ENCODE measurements around the gene PTPN22. TPM values are rescaled to one million over a fixed set of nuclear protein-coding genes. Genes with fewer than 3 reads are reported as not detected.

The PTPN22 gene
- not detected in 2 replicates for total RNA-seq

DNA sequence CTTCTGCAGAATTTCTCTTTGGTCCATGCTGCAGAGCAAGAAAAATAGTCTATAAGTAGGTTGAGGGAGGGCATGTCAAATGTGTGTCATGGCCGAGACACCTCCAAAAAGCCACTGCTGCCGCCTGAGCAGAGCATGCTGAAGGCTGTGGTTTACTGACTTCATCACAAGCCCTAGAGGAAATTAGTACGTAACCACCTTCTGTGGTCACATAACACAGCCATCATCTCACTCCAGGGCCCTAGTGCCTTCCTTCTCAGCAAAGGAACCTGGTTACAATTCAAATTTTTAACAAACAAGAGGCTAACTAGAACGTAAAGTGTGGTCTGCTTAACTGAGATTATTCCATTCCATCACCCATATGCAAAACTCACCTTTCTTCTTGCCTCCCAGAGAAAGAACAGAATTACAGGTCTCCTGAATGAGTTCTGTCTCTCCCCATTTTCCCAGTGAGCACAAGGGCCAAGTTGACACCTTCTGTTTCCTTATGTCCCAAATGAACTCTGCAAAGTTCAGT, at the start of gene PTPN22:
TSS of gene PTPN22 (minus strand) at position 116 of the 517 bp plus-strand sequence.
- peak; percentile 10 for DNase-seq

DNA sequence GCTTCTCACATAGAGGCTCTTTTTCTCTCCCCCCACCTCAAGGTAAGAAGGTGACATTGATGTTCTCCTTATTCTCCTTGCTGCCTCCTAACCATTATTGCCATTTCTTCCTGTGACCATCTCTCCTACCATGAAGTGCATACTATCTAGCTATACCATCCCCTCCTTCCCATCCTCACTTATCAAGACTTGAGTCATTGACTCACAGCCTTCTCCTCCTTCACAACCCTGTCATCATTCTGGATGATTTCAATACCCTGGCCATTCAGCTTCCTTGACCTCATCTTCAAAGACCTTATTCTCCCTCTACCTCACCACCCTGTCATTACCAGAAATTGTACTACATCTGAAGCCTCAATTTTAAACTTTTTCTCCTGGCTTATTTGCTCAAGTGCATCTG, 46.7 kb upstream of the PTPN22 start:
- DNase-seq: no peak

DNA sequence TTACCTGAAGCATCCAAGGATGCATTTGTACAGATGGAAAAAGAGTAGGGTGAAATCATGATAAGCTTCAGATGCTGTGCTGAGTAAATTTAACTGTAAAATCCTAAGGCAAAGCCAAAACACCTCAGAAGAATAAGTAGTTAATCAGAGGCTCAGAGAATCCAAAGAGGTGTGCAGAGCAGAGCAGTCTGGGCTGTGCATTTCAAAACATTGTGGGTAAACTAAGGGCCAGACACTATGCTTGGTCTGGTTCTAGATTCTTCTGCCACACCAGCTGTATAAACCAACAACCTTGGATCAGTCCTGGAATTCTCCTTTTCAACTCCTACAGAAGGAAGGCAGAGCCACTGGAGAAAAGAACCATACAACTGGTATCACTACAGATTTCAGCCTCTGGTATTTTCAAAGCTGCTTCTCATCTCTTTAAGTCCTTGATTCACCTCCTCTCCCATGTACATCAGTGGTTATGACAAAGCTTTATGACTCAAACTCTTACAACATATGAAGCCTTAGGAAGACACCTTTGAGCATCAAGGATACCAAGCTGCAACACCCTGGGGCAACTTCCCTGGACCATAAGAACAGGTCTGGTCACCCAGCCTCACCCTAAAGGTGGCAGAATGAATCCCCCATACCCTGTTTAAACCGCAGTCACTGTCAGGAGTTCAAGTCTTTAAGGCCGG, 46.0 kb upstream of the PTPN22 start:
- no peak for DNase-seq

DNA sequence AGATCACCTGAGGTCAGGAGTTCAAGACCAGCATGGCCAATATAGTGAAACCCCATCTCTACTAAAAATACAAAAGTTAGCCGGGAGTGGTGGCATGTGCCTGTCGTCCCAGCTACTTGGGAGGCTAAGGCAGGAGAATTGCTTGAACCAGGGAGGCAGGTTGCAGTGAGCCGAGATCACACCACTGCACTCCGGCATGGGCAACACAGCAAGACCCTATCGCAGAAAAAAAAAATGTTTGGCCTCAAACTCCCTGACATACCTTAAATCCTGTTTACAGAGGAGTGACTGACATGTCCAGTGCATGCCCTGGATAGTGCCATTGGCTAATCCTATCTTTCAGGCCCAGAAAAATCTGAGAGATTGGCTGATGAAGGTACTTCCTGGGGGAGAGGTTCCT, 45.5 kb upstream of the PTPN22 start:
- no peak for DNase-seq

DNA sequence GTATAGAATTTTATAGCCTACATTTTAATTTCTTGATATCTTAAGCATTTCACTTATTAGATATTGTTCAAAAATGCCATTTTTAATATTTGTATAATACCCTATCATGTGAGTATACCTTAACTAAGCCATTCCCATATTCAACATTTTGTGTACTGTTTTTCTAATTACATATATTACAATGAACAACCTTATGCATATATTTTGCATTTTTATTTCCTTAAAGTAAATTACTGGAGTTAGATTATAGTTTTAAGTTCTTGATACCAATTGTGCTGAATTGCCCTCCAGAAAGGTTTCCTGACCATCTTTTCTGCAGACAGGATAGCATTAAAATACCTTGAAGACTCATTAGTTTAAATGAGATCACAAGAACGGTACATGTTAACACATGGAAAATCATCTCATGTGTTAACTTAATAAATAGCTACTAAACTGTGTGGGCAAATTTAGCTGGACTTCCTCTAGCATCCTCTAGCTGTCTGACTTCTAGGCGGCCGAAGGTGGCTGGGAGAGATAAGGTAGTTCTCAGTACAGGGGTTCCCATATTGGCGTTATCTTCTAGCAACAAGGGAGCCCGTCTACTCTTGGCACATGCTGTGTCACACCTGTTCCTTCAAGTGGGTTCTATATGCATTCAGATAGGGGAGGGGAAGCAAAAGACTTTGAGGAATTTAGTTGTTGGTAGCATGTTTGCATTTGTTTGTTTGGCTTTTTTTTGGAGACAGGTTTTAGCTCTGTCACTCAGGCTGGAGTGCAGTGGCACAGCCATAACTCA, 42.6 kb upstream of the PTPN22 start:
- no peak for DNase-seq

DNA sequence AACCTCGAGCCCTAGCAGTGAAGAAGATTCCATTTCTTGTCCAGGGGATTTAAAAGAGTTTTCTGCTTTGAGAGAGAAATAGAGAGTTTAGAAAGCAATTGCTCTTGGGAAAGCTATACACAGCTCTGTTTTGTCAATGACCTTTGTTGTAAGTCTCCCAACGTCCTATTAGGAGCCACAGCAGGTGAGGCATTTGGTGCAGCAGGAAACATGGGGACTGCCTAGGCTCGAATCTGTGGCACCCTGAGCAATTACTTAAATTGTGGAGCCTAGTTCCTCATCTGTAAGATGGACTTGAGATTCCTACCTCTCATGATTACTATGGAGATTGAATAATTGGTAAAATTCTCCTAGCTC, 41.8 kb upstream of the PTPN22 start:
- no peak for DNase-seq

DNA sequence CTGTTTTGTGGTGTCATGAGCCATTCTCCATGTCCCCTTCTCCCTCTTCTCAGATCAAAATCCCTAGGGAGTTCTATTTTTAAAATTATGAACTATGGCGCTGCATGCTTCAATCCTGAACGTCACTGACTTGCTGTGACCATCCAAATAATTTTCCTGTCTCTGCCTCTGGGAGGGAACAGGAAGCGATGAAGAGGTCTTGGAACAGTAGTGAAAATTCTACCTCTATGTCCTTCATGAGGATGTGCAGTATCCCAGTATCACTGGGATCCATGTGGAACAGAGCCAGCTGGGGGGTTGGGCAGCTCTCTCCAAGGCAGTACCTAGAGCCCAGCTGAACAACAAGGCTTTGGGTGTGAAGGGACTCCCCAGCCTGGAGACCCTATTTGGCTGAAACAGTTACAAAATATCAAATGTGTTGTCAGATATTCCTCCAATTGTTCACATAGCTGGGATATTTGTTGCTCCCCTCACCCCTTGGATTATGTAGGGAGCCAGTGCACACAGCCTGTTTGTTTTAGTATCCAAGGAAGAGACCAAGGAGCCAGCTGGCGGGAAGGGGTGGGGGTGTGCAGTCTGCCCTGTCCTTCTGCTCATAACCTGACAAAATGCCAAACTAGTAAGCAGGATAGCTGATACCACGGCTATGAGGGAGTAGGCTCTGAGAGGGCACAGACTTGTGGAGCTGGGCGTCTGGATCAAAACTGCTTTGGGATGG, 41.2 kb upstream of the PTPN22 start:
- peak; percentile 68 for DNase-seq

DNA sequence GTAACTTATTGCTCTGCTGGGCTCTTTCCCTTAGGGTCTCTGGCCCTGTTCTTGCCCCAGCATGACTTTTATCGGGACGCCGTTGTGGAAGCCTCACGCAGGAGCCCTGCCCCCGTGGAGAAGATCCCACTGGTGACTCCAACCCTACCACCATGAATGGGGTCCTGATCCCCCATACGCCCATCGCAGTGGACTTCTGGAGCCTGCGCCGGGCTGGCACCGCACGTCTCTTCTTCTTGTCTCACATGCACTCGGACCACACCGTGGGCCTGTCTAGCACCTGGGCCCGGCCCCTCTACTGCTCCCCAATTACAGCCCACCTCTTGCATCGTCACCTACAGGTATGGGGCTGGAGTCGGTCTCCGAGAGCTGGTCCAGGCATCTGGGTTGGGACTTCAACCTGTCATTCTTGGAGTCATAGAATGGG, 33.9 kb upstream of the PTPN22 start:
- peak; percentile 27 for DNase-seq

DNA sequence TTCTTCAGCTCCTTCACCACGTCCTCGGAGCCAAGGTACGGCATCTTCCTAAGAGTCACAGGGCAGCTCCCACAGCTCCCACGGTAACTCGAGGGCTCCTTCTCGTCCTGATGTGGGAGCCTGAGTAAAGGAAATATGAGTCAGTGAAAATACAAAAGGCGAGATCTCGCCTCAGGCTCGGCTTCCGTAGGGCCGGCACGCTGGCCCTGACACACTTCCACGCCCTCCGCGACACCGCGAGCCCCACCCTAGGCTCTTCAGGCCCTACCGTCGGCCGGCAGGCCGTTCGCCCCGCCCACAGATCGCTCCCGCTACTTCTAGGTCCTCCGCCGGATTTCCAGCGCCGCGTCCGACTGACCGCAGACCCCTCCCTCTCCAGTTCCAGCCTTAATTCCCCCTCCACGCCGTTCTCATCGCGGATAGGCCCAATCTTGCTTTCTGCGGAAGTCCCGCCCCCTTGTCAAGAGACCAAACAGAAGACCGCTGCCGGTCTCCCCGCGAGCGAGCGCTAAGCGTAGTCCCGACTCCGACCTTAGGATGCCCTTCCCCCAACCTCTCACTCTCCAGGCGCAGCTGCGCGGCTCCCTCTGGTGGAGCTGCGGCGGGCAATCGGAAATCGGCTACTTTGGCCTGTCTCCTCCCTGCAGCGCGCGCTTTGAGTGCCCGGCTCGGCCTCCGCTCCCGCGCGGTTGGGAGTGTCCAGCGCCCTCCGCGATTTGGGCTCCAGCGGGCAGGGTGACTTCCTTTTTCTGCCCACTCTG, 33.3 kb upstream of the PTPN22 start, which contains the start of the genes AP4B1 and DCLRE1B:
TSS of gene AP4B1 (minus strand) at position 126 of the 761 bp plus-strand sequence. CDS start at position 44, 82 bp downstream.
TSS of gene DCLRE1B (plus strand) at position 653 of the 761 bp plus-strand sequence. CDS start 261 bp downstream, outside the sequence.
- DNase-seq: peak; percentile 100

DNA sequence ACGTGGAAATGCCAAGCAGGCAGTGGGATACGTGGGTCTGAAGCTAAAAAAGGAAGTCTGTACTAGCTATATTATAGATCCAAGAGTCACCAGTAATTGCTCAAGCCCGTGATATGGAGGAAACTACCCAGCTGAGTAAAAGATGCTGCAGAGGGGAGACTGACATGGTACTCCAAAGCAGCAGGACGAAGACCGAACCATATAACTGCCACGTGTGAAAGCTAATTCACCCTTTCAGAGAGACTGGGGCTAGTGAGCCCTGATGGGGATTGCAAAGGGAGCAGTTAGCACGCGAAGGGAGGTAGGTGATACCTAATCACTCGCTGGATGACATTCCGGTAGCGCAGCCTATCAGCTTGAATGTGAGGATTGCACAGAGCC, 32.8 kb upstream of the PTPN22 start:
- no peak for DNase-seq

DNA sequence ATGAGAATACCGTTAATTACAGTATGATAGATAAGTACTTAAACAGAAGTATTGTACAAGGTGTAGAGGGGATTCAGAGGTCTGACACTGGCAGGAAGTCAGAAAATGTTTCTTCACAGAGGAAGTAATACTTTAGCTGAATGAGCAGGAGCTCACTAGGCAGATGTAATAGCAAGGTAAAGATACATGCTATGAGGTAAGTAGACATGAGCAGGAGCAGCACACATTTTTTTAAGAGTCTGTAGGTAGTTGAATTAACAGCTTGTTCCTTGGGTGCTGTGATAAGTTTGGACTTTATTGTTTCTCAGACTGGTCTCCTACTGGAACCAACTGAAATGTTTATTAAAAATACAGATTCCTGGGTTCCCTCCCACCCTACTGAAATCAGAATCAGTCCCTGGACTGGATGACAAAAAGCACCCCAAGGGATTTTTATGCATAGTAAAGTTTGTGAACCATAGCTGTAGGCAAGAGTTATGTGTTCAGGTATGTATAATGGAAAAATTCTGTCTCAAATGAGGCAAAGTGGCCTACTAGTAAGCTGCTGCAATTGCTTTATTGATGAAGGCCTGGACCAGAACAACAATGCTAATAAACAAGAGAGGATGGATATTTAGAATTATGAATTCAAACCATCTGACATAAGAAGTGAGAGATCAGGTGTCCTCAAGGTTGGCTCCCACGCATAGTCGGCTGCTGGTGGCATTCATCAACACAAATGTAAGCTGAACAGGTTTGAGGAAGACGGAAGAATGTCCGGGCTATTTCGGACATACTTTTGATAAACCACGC, 32.2 kb upstream of the PTPN22 start:
- no peak for DNase-seq

DNA sequence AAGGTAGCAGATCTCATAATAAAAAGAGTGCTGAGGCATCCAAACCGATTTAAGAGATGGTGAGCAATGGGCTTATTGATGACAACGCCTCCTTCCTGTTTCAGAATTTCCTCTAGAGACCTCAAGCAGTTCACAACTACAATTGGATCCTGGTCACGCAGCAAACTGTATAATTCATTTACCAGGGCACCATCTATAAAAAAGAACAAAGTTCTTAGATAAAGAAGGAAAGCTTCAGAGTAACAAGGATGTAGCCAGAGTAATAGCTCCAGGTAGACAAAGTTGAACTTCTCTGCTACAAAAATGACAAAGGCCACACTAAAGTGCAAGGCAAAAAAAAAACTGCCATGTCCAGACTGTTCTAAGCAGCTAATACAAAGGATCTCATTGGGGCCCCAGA, 29.7 kb upstream of the PTPN22 start:
- DNase-seq: no peak

DNA sequence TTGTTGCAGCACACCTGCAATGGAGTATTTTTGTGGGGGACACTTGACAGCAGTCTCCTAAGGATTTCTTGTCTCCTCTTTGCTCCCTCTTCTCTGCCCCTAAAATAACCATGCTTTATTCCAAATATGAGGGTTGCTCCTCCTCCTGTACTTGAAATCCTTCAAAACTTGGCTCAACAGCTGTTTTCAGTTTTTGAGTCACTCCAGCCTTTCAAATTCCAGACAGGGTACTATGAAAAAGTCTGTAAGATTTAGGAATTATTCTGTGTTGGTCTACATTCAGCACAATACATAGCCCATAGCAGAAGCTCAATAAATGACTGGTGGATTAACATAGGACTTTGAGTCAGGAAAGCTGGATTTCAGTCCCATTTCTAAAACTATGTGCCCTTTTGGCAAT, 27.6 kb upstream of the PTPN22 start:
- DNase-seq: no peak

DNA sequence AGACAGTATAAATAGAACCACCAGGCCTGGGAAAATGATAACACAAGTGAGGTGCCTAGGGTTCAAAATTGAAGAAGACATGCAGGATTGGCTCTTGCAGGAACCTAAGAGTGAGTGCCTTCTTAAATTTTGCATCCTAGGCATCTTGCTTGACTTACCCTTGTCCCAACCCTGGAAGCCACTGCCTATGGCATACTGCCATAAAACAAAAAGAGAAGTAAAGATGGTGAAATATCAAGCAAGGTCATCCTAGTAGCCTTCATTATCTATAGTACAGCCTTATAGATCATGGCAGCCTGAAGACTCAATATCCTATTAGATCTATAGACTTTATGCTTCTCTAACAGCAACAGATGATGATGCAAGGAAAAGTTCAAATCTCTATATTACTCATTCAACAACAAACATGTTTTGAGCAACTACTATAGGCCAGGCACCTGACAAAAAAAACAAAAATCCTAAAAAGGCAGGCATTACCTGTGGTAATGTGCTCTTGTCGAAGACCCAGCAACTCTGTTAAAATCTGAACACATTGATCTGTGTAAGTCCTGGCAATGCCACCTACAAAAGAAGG, 26.8 kb upstream of the PTPN22 start:
- DNase-seq: no peak

DNA sequence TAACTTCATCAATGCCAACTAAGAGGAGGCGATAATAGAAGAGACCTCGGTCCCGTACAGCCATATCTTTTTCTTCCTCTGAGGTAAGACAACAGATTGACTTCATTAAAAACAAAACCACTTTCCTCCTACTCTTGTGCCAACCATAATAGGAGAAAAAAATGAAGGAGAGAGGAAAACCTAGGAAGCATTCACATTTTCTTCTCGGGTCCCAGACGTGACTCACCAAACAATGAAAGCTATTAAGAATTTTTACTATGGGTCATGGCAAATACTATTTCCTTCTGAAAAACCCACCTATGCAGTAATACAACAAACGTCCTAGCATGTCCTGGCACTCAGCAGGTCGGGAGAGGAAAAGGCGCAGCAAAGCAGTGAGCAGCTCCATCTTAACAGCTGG, 24.4 kb upstream of the PTPN22 start:
- peak; percentile 13 for DNase-seq

DNA sequence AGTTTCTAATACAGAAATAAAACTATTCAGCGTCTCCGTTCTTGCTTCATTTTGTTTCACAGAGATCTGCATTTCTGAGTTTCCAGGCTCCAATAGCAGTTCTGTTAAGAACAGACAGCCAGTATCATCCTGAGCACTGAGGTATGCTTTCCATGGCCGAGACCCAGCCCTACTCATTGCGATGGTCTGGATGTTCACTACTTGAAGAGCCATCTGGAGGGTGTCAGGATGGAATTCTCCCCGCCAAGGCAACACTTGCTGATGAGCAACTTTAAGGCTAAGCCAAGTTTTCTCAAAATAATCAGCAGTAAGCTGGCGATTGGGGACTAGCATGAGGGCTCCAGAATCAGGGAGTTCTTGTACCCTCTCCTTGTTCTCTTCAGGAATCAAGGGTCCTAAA, 23.6 kb upstream of the PTPN22 start:
- no peak for DNase-seq

DNA sequence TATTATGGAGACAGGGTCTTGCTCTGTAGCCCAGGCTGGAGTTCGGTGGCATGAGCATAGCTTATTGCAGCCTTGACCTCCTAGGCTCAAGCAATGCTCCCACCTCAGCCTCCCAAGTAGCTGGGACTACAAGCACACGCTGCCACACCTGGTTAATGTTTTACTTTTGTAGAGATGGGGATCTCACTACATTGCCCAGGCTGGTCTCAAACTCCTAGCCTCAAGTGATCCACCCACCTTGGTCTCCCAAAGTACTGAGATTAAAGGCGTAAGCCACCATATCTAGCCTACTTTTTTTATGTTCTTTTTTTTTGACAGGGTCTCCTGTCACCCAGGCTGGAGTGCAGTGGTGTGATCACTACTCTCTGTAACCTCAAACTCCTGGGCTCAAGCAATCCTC, 21.8 kb upstream of the PTPN22 start:
- no peak for DNase-seq

DNA sequence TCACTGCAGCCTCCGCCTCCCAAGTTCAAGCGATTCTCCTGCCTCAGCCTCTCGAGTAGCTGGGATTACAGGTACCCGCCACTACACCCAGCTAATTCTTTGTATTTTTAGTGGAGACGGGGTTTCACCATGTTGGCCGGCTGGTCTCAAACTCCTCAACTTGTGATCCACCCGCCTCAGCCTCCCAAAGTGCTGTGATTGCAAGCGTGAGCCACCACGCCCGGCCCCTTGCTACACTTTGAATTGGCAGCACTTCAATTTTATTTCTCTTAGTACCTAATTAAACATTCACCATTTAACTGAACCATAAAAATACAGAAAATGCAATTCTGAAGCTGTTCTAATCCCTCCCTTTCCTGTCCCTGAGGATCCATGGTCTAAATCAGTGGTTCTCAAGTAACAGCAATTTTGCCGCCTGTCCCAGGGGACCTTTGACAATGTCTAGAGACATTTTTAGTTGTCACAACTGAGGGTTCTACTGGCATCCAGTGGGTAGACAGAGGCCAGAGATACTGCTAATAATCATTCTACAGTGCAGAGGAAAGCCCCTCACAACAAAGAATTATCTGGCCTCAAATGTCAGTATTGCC, 20.2 kb upstream of the PTPN22 start:
- DNase-seq: no peak

DNA sequence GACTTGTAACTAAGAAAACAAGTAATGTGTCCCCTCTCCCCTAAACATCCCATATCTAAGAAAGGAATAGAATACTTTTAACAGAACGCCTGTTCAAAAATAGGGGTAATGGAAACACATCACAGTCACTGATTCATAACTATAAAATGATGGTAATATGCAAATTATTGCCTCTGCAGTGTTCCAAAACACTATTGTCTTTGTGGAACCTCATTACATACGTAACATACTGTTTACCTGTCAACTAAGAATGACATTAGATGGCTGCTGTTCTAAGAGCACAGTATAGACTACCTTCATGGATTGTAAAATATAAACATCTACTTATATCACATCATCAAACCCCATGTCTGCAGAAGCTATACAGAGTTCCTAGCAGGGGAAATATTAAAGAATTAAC, 19.3 kb upstream of the PTPN22 start:
- DNase-seq: no peak

DNA sequence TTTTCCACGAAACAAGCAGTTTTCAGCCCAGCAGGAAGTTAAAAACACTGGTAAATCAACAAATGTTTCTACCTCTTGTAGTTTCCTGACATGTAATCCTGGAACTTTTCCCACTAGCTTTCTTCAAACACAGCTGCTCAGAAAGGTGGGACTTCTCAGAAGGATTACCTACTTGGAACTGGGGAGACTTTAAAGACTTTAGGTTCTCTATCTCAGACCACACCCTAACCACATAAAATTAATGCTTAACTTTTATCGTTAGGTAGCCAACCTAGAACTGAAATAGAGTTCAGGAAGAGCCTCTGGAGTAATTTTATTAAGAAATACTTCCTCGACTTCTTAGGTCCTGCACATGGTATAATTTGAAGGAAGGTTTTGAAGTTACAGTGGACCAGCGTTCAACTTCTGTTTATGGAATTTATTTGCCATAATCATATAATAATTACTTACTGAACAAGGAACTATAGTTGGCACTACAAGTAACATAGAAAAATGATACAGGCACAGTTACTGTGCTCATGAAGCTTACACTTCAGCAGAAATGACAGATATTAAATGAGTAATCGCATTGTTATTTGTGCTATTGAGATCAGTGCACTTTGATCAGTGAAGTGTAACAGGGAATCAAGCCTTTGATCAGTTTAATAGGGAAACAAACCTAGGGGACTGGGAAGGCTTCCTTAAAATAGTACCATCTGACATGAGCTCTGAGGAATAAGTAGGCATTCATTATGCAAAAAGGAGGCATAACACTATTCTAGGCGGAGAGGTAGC, 16.1 kb upstream of the PTPN22 start, which contains the start of gene BCL2L15:
TSS of gene BCL2L15 (minus strand) at position 180 of the 774 bp plus-strand sequence. CDS start 206 bp downstream, outside the sequence.
- no peak for DNase-seq

Measured in dermis blood vessel endothelial cell (primary cell).